HUDEP-2 (cell line): ENCODE results near the gene TNRC6A.
"Not testable (repeated sequence)": the region's sequence is repeated elsewhere in the genome, so short reads cannot be mapped to it uniquely, and the experiment has no call there.

ENCODE experiments used
- DNase-seq, 76 experiments: peaks; one replicate each; lab custom pipeline; 2025; ENCODE audit not compliant: unreplicated experiment in 76 of 76; lab: John Stamatoyannopoulos, UW

Gene TNRC6A

DNA sequence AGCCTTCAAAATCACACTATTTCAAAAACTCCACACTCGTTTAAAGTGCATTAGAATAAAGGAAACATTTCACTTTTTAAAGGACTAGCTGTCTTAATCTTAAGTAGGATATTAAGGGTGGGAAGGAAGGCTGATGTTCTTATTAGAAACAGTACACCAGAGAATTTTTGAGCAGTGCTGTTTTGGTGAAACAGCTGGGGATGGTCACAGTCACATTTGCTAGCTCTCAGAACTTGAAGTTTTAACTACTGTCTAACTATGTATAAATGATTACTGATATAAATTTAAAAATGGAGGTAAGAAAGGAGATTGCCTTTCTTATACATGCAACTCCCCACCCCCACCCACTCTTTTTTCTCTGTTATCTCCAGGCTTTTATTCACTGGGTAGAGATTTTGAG is 77.8 kb downstream of the TNRC6A start:
- DNase-seq = no peak

- DNase-seq = no peak
Observed at GRCh38 chr16:24810951-24811843, 81.7 kb downstream of the TNRC6A start.

- not testable (repeated sequence) for DNase-seq
Observed at GRCh38 chr16:24812813-24813212, 83.4 kb downstream of the TNRC6A start.

DNA sequence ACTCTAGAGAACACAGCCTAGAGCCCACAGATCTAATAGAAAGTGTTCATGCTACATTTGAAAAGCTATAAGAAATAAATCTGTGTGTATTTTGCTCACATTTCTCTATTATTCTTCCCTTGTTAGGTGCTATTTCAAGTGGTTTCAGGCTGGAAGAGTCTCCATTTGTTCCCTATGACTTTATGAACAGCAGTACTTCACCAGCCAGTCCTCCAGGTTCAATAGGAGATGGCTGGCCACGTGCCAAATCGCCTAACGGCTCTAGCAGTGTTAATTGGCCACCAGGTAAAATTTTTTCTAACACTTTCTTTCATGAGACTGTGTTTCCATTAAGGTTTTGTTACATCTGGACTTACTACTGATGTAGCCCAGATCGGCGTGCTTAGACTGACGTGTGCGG is 85.6 kb downstream of the TNRC6A start:
- no peak for DNase-seq

DNA sequence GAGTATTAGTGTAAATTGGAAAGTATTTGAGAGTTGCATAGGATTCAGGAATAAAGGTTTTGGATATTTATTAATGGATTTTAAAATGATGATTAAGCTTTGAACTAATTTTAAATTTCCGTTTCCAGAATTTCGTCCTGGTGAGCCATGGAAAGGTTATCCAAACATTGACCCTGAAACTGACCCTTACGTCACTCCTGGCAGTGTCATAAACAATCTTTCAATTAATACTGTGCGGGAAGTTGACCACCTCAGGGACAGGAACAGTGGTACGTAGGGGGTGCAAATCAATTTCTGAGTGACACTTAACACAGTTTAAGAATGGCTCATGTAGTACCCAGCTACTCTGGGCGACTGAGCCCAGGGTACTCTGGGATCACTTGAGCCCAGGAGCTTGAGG is 87.2 kb downstream of the TNRC6A start:
- no peak for DNase-seq

GRCh38 chr16:24819462-24820040 is 90.1 kb downstream of the TNRC6A start:
- DNase-seq = no peak

DNA sequence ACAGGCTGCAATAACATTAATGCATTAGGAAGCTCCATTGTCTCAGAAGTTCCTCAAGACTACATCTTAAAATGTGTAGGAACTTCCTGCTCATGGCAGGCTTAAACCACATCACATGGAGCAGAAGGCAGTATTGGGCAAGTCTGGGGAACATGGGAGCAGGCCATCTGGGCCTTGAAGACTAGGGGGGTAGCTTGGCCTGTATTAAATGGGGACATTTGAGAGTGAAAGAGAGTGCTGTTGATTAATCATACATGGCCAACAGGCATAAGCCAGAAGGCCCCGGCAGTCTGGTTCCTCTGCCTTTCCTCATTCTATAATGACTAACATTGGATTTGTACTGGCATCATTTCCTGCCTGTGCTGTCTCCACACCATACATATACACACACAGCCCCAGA is 91.1 kb downstream of the TNRC6A start:
- no peak for DNase-seq

GRCh38 chr16:24821129-24821528 is 91.7 kb downstream of the TNRC6A start:
- DNase-seq = no peak

GRCh38 chr16:24822542-24822941 is 93.1 kb downstream of the TNRC6A start:
- DNase-seq = no peak

- no peak for DNase-seq
Observed at GRCh38 chr16:24822974-24823373, 93.5 kb downstream of the TNRC6A start.

DNA sequence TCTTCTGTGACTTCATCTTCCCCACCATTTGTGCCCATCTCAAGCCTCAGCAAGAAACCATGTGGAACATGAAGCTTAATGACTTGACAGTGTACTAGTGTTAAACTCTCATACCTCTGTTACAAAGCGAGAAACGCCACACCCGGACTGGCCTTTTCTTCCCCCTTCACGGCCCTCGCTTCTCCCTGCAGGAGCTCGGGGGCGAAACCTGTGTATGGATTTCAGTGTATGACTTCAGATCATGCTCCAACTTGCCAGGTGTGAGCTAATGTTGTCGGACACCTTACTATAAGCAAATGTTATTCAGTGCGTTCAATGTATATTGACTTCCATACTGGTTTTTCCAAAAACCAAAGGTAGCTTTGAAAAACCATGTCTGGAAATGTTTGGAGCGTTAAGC is 96.2 kb downstream of the TNRC6A start:
- DNase-seq = no peak

DNA sequence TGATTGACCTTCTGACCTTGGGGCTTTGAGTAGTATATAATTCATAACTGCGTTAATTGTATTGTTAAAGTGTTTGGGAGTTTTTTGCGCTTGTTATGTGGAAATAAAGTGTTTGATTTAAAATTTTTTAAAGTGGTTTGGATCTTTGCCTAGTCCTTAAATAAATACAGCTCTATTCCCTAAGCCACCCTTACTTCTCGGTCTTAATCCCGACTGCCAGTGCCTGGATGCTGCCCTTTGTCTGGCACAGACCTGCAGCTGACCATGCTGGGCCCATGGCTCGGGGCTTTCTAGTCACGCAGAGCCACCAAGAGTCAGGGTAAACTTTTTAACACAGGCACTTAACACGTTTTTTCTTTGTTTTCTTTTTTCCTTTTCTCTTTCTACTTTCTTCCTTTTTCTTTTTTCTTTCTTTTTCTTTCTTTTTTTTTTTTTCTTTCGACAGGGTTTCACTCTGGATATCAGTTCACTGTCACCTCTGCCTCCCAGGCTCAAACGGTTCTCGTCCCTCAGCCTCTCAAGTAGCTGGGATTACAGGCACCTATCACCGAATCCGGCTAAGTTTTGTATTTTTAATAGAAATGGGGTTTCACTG is 96.7 kb downstream of the TNRC6A start:
- no peak for DNase-seq

- no peak for DNase-seq
Observed at GRCh38 chr16:24826817-24827566, 97.5 kb downstream of the TNRC6A start.

DNA sequence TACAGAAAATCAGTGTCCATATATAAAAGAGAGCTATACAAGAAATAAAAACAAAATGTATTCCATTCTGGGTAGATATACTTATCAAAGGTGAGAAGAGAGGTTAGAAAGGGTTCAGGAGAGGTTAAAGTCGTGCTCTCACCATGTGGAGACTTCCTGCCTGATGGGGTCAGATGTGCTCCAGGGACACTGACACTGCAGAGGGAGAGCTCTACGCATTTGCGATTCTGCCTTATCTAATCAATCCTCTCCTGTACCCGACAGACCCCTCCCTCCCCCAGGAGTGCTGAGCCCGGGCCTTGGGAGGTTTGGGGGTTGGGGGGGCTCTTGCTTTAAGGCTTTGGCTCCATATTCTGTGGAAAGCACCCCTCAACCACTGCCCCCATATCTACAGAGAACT is 99.7 kb downstream of the TNRC6A start:
- peak in 3 of 76 experiments; percentile 1 to 22 (median 13) for DNase-seq

DNA sequence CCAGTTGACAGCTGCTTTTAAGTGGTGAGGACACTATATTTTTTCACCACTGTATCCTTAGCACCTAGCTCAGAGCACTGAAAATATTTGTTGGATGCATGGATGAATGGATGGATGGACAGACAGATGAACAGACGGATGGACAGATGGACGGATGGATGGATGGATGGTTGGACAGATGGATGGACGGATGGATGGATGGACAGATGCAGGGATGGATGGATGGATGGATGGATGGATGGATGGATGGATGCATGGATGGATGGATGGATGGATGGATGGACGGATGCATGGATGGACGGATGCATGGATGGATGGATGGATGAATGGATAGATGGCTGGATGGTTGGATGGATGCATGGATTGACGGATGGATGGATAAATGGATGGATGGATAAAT is 103.9 kb downstream of the TNRC6A start:
- no peak for DNase-seq

DNA sequence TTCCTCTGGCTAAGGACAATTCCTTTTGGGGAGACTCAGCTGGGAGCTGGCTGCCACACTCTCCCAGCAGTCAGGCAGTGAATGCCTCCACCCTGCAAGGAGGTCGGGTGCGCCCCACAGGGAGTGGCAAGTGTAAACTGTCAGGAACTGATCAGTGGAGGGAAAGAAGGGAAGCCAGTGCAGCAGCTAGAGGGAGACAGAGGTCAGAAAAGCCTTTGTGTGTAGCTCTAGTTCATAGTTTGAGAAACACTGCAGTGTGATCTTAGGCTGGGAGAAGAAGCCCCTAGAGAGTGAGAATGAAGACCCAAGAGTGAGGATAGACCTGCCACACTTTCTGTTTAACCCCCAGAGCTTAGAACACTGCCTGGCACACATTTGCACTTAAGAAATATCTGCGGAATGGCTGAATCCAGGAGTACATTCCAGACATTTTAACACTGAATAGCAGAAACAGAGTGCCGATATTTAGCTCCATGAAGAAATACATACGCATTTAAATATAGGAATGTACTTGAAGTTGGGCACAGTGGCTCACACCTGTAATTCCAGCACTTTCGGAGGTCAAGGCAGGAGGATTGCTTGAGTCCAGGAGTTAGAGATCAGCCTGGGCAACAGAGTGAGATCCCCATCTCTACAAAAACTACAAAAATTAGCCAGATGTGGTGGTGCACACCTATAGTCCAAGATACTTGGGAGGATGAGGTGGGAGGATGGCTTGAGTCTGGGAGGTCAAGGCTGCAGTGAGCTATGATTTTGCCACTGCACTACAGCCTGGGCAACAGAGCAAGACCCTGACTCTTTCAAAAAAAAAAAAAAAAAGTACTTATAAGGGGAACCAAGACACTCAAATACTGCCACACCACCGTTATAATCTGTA is 105.2 kb downstream of the TNRC6A start:
- peak in 68 of 76 experiments; percentile 3 to 76 (median 47) for DNase-seq

- no peak for DNase-seq
Observed at GRCh38 chr16:24836836-24837235, 107.4 kb downstream of the TNRC6A start.

GRCh38 chr16:24837969-24838368 is 108.5 kb downstream of the TNRC6A start:
- no peak for DNase-seq

- DNase-seq = peak in 36 of 76 experiments; percentile 2 to 61 (median 22)
Observed at GRCh38 chr16:24838554-24839266, 109.3 kb downstream of the TNRC6A start.
